Loucy (cell line): ENCODE measurements around the gene SPECC1.

Source experiments
- H2AFZ ChIP-seq: fragments of 200-600 bp; sonication (generic); 2 replicates; pipeline ENCODE4 v1.6.0; 2016; ENCODE audit warnings: antibody characterized with exemption, mild to moderate bottlenecking, low read length, moderate library complexity
- H3F3A ChIP-seq: fragments of 200-600 bp; 2 replicates; pipeline ENCODE4 v1.6.0; 2016; ENCODE audit warnings: antibody characterized with exemption, low read depth, mild to moderate bottlenecking
- H3K27me3 ChIP-seq: fragments of 200-600 bp; sonication (generic); 2 replicates; pipeline ENCODE4 v1.6.1; 2014; ENCODE audit warnings: low read length, mild to moderate bottlenecking; ENCODE audit not compliant: insufficient read depth, poor library complexity, severe bottlenecking
- H3K36me3 ChIP-seq: fragments of 200-600 bp; sonication (generic); 2 replicates; pipeline ENCODE4 v1.6.1; 2016; ENCODE audit warnings: low read length; ENCODE audit not compliant: insufficient read depth
- H3K4me1 ChIP-seq: fragments of 200-600 bp; sonication (generic); 2 replicates; pipeline ENCODE4 v1.5.1; 2014; ENCODE audit warnings: low read length, mild to moderate bottlenecking; ENCODE audit not compliant: insufficient read depth, poor library complexity, severe bottlenecking
- H3K4me2 ChIP-seq: fragments of 200-600 bp; sonication (generic); 2 replicates; pipeline ENCODE4 v1.6.0; 2014; ENCODE audit warnings: antibody characterized with exemption, low read length, low read depth, mild to moderate bottlenecking; ENCODE audit not compliant: poor library complexity, severe bottlenecking
- H3K4me3 ChIP-seq: fragments of 200-600 bp; sonication (generic); 2 replicates; pipeline ENCODE4 v1.5.1; 2014; ENCODE audit warnings: low read length, mild to moderate bottlenecking, mixed read lengths; ENCODE audit not compliant: poor library complexity, severe bottlenecking
- H3K79me2 ChIP-seq: fragments of 200-600 bp; sonication (generic); 2 replicates; pipeline ENCODE4 v1.6.1; 2014; ENCODE audit warnings: low read length; ENCODE audit not compliant: insufficient read depth
- H3K9ac ChIP-seq: fragments of 200-600 bp; sonication (generic); 2 replicates; pipeline ENCODE4 v1.6.0; 2014; ENCODE audit warnings: mild to moderate bottlenecking, low read depth, low read length, moderate library complexity; ENCODE audit not compliant: poor library complexity, severe bottlenecking
- H3K9me2 ChIP-seq: fragments of 200-600 bp; sonication (generic); replicated peaks from 2 replicates; pipeline ENCODE4 v1.6.1; 2016; ENCODE audit warnings: low read depth, low read length, mixed read lengths
- H3K9me3 ChIP-seq: fragments of 200-600 bp; sonication (generic); 2 replicates; pipeline ENCODE4 v1.6.1; 2014; ENCODE audit warnings: mild to moderate bottlenecking, antibody characterized with exemption, low read length, low read depth; ENCODE audit not compliant: insufficient read depth
- H4K20me1 ChIP-seq: fragments of 200-600 bp; sonication (generic); 2 replicates; pipeline ENCODE4 v1.6.0; 2014; ENCODE audit warnings: antibody characterized with exemption, low read length, mild to moderate bottlenecking; ENCODE audit not compliant: insufficient read depth, poor library complexity, severe bottlenecking
- EZH2phosphoT487 ChIP-seq: fragments of 200-600 bp; IDR thresholded peaks from 2 replicates; pipeline ENCODE4 v1.6.1; 2018; ENCODE audit warnings: antibody characterized with exemption, mild to moderate bottlenecking, moderate library complexity, borderline replicate concordance
- TF ChIP-seq, protein P1 (sequence below): fragments of 200-600 bp; sonication (generic); conservative IDR thresholded peaks from 2 replicates; pipeline ENCODE4 v1.5.1; 2014; ENCODE audit warnings: mild to moderate bottlenecking, antibody characterized with exemption, low read length

The SPECC1 gene

DNA sequence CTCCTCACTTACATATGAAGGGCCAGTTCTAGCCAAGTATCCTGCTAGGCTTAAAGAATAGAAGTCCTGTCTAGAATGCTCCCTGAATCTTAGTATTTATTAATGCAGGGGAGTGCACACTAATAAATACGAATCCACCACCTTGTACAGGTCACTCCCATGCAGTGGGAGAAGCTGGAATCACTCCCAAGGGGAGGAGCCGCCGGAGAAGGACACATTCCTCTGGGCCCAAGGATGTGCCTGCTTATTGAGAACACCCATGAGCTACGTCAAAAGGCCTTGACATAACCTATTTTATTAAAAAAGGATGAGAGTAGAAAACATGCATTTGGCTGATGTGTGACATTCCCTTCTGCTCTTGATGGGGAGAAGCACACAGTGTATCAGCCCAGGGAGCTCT, 223.5 kb downstream of the SPECC1 start:
- Histone ChIP-seq H3K4me1 (peaks cover 7% of the 10 kb centered on the region), H3K4me3 (no peak overlapping the region), H3K36me3 (peaks cover 41% of the 10 kb centered on the region; the same call in 1 of the 2 replicates), H4K20me1 (no peaks in the 10 kb centered on the region), H3F3A (no peaks in the 10 kb centered on the region), H3K9me3 (no peaks in the 10 kb centered on the region), H2AFZ (no peak overlapping the region), H3K27me3 (no peaks in the 10 kb centered on the region), H3K79me2 (no peaks in the 10 kb centered on the region), H3K4me2 (no peak overlapping the region), H3K9me2 (no peaks in the 10 kb centered on the region), H3K9ac (no peak overlapping the region)
- no peak for TF ChIP-seq EZH2phosphoT487
- TF ChIP-seq, protein P1, sequence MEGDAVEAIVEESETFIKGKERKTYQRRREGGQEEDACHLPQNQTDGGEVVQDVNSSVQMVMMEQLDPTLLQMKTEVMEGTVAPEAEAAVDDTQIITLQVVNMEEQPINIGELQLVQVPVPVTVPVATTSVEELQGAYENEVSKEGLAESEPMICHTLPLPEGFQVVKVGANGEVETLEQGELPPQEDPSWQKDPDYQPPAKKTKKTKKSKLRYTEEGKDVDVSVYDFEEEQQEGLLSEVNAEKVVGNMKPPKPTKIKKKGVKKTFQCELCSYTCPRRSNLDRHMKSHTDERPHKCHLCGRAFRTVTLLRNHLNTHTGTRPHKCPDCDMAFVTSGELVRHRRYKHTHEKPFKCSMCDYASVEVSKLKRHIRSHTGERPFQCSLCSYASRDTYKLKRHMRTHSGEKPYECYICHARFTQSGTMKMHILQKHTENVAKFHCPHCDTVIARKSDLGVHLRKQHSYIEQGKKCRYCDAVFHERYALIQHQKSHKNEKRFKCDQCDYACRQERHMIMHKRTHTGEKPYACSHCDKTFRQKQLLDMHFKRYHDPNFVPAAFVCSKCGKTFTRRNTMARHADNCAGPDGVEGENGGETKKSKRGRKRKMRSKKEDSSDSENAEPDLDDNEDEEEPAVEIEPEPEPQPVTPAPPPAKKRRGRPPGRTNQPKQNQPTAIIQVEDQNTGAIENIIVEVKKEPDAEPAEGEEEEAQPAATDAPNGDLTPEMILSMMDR = no peak

DNA sequence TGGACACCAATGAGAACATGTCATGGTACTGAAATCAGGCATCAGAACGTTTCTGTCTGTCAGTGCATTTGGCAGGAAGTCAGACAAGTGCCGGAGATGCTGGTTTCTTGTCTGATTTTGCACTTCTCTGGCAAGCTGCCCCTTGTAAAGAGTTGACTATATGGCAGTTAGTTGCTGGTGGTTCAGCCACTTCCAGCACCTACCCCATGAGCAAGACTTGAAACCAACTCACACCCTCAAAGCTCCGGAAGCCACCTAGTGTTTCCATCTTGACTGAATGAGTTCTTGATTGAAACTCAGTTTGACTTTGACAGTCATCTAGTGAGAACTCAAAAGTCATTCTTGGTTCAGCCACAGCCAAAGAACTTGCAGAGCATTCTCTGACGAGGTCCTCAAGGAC, 225.1 kb downstream of the SPECC1 start:
- no peaks in the 10 kb centered on the region for H3K9me2 ChIP-seq
- H3K79me2 ChIP-seq = no peaks in the 10 kb centered on the region
- H2AFZ ChIP-seq = no peak overlapping the region
- H3K4me1 ChIP-seq = peaks cover 7% of the 10 kb centered on the region
- no peaks in the 10 kb centered on the region for H3K27me3 ChIP-seq
- no peaks in the 10 kb centered on the region for H3F3A ChIP-seq
- H4K20me1 ChIP-seq = no peaks in the 10 kb centered on the region
- H3K9ac ChIP-seq = no peak overlapping the region
- no peak overlapping the region for H3K4me2 ChIP-seq
- no peak overlapping the region for H3K4me3 ChIP-seq
- no peaks in the 10 kb centered on the region for H3K9me3 ChIP-seq
- no peak for TF ChIP-seq EZH2phosphoT487
- TF ChIP-seq, protein P1 = no peak
- H3K36me3 ChIP-seq = peaks cover 27% of the 10 kb centered on the region; the same call in 1 of the 2 replicates

DNA sequence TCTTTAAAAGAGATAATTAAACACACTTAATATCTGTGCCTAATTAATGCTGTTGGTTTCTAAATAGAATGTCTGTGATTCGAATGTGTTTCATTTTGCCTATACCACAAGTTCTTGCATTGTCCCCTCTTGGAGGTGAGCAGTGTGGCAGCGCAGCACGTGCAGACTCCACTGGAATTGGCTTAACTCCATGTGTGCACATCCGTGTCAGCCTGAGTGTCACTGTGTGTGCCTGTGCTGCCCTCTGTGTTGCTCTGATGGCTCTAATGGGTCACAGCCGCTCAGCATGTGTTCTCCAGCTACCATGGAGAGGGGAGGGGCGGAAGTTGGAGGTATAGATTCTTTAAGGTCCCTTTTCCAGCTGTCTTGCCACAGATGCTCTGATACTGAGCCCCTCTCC, 226.6 kb downstream of the SPECC1 start:
- Histone ChIP-seq H3K9me2 (no peaks in the 10 kb centered on the region), H3K79me2 (no peaks in the 10 kb centered on the region), H3K9ac (no peak overlapping the region), H3K4me1 (peaks cover 7% of the 10 kb centered on the region), H3K4me3 (no peak overlapping the region), H2AFZ (no peak overlapping the region), H3F3A (no peaks in the 10 kb centered on the region), H3K27me3 (no peaks in the 10 kb centered on the region), H3K9me3 (no peaks in the 10 kb centered on the region), H3K4me2 (no peak overlapping the region), H3K36me3 (peaks cover 19% of the 10 kb centered on the region; the same call in 1 of the 2 replicates), H4K20me1 (no peaks in the 10 kb centered on the region)
- no peak for TF ChIP-seq EZH2phosphoT487
- TF ChIP-seq, protein P1 = no peak
